Activated T-helper 1 cell treated with anti-CD3 and anti-CD28 coated beads, Interleukin-12 subunit alpha, Interleukin-12 subunit beta, Interleukin-2, Interleukin-4 antibody, amounts not matched to agents 30 ng/mL and 10 ng/mL and 1 ng/mL, durations not matched to agents 14 hours and 24 hours and 36 hours (primary cell): ENCODE results near the gene LRRC71. TPM values are rescaled to one million over a fixed set of nuclear protein-coding genes. Genes with fewer than 3 reads are reported as not detected.

Experiments used
- DNase-seq: peaks from one replicate; pipeline ENCODE4 v3.0.0; 2021; ENCODE audit warnings: low spot score
- H3K27ac Mint-ChIP-seq: one replicate; pipeline ENCODE4 v1.8.0; 2021; ENCODE audit warnings: mild to moderate bottlenecking, mixed read lengths
- H3K27me3 Mint-ChIP-seq: one replicate; pipeline ENCODE4 v1.8.0; 2022; ENCODE audit warnings: mild to moderate bottlenecking, moderate library complexity, mixed read lengths; ENCODE audit not compliant: insufficient read depth
- H3K36me3 Mint-ChIP-seq: one replicate; pipeline ENCODE4 v1.8.0; 2021; ENCODE audit warnings: low read depth, mixed read lengths
- H3K4me1 Mint-ChIP-seq: one replicate; pipeline ENCODE4 v1.8.0; 2021; ENCODE audit warnings: low read depth, mixed read lengths
- H3K4me3 Mint-ChIP-seq: one replicate; pipeline ENCODE4 v1.8.0; 2021; ENCODE audit warnings: mild to moderate bottlenecking, moderate library complexity, mixed read lengths
- H3K9me3 Mint-ChIP-seq: one replicate; pipeline ENCODE4 v1.8.0; 2021; ENCODE audit warnings: mixed read lengths
- intact Hi-C: fragments of 100-400 bp; cut with micrococcal nuclease; formaldehyde crosslinking; loops from one replicate; pipeline ENCODE4 v1.15.1; 2024
- total RNA-seq: library from RNA; stranded (reverse); gene quantifications from 2 replicates; pipeline ENCODE4 v1.2.3, GENCODE V29; 2022

The LRRC71 gene
- not detected in 2 replicates for total RNA-seq

DNA sequence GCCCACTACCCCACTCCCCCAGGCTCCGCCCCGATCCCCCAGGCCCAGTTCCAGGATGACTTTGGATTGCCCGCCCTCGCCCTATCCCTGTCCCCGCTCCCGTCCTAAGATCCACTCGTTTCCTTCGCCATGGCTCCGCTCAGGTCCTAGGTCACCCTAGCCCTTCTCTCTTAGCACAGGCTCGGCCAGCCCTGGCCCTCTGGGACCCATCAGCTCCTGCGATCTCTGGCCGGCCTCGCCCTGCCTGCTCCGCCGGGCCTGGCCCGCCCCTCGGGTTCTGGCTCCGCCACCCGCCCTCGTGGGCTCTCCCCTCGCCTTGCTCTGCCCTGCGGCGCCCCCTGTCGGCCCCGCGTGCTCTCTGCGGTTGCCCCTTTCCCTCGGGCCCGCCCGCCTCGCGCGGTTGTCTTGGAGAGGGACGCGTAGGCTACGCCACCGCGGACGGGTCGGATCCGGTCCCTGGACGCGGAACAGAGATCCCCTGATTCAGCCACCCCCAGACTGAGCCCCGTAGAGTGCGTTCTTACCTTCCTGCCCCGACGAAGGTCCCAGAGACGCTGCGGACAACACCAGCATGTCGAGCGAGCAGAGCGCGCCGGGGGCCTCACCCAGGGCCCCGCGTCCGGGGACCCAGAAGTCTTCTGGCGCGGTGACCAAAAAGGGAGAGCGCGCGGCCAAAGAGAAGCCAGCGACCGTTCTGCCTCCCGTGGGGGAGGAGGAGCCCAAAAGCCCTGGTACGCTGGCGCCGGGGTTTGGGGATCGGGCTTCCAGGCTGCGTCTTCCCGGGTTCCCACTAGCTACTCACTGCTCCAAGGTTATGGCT is at the start of gene LRRC71:
TSS of gene LRRC71 (plus strand) at position 400 of the 820 bp plus-strand sequence. CDS start at position 572, 172 bp downstream.
- H3K27ac Mint-ChIP-seq, result no peak within 1 kb of the TSS
- H3K4me1 Mint-ChIP-seq, result peaks cover 4% of the 10 kb centered on the region
- intact Hi-C loops, result loop anchor here (2.0 to 5.0 kb wide), 3 partner anchors 58 to 124 kb away; no protein-coding TSS in a partner anchor
- H3K4me3 Mint-ChIP-seq, result no peak within 1 kb of the TSS
- H3K27me3 Mint-ChIP-seq, result peaks cover 66% of the 10 kb centered on the region
- DNase-seq, result peak; percentile 64
- H3K9me3 Mint-ChIP-seq, result no peaks in the 10 kb centered on the region
- H3K36me3 Mint-ChIP-seq, result no peaks in the 10 kb centered on the region

DNA sequence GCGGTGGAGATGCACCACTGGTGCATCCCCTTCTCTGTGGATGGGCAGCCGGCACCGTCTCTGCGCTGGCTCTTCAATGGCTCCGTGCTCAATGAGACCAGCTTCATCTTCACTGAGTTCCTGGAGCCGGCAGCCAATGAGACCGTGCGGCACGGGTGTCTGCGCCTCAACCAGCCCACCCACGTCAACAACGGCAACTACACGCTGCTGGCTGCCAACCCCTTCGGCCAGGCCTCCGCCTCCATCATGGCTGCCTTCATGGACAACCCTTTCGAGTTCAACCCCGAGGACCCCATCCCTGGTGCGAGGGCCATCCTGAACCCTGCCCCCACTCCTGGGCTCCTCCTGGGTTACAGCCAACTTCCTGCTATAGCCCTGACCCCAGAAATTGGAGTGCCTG is 46.8 kb upstream of the LRRC71 start:
- Mint-ChIP-seq H3K36me3 (peaks cover 31% of the 10 kb centered on the region), H3K4me3 (no peak overlapping the region), H3K27ac (no peak overlapping the region), H3K27me3 (peaks cover 5% of the 10 kb centered on the region), H3K9me3 (no peaks in the 10 kb centered on the region), H3K4me1 (peaks cover 20% of the 10 kb centered on the region)
- no peak for DNase-seq
- intact Hi-C loops, result no loop called here

DNA sequence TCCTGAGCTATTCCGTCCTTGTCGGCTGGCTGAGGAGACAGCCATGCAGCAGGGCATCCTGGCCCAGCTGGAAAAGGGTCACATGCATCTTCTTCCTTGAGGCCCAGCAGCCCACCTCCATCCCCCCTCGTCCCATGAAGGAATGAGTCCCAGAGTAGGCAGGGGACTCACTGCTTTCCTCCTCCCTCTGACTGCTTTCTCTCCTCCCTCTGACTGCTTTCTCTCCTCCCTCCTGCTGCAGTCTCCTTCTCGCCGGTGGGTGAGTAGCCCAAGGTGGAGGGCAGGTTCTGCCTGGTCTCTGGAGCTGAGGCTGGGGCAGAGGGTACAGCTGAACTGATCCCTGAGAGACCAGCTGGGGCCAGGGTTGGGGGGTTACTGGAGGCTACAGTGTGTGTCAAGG is 46.3 kb upstream of the LRRC71 start:
- no peak for DNase-seq
- Mint-ChIP-seq H3K27me3 (peaks cover 5% of the 10 kb centered on the region), H3K4me3 (no peak overlapping the region), H3K36me3 (peaks cover 29% of the 10 kb centered on the region), H3K27ac (no peak overlapping the region), H3K9me3 (no peaks in the 10 kb centered on the region), H3K4me1 (peaks cover 16% of the 10 kb centered on the region)
- intact Hi-C loops, result no loop called here

DNA sequence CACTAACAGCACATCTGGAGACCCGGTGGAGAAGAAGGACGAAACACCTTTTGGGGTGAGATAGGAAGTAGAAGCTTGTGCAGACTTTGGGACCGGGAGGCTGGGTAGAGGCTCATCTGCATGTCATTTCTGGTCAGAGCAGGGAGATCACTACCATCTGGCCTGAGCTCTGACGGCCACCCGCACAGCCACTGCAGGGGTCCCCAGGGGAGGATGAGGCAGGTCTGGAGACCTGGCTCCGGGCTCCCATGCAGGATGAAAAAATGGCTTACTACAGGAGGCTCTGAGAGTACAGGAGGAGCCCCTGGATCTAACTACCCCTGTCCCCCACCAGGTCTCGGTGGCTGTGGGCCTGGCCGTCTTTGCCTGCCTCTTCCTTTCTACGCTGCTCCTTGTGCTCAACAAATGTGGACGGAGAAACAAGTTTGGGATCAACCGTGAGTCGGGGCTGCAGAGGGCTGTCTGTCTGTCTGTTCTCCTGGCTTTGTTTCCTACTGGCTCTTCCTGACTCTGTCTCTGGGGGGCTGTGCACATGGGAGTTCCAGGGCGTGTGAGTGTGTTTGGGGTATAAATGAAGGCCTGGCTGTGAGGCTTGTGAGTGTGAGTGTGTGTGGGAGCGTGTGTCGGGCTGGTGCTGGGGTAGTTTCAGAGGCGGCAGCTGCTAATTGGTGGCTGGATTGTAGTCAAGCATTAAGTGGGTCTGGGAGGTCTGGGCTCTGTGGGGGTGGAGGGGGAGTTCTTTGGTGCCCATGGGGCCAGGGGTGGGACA is 45.7 kb upstream of the LRRC71 start:
- H3K4me3 Mint-ChIP-seq, result no peak overlapping the region
- DNase-seq, result no peak
- peaks cover 24% of the 10 kb centered on the region for H3K36me3 Mint-ChIP-seq
- H3K27me3 Mint-ChIP-seq, result peaks cover 5% of the 10 kb centered on the region
- peaks cover 12% of the 10 kb centered on the region for H3K4me1 Mint-ChIP-seq
- H3K27ac Mint-ChIP-seq, result no peak overlapping the region
- no peaks in the 10 kb centered on the region for H3K9me3 Mint-ChIP-seq
- intact Hi-C loops, result no loop called here

DNA sequence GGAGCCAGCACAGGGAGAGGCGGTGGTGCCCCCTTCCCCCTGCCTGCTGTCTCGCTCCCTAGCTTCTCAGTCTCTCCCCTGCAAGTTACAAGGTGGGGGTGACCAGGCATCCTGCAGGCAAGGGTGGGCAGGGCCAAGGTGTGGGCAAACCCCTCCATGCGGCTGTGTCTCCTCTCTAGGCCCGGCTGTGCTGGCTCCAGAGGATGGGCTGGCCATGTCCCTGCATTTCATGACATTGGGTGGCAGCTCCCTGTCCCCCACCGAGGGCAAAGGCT is 45.2 kb upstream of the LRRC71 start:
- H3K4me1 Mint-ChIP-seq, result peaks cover 9% of the 10 kb centered on the region
- H3K9me3 Mint-ChIP-seq, result no peaks in the 10 kb centered on the region
- H3K4me3 Mint-ChIP-seq, result no peak overlapping the region
- intact Hi-C loops, result no loop called here
- H3K27ac Mint-ChIP-seq, result no peak overlapping the region
- H3K27me3 Mint-ChIP-seq, result peaks cover 3% of the 10 kb centered on the region
- H3K36me3 Mint-ChIP-seq, result peaks cover 21% of the 10 kb centered on the region
- no peak for DNase-seq

DNA sequence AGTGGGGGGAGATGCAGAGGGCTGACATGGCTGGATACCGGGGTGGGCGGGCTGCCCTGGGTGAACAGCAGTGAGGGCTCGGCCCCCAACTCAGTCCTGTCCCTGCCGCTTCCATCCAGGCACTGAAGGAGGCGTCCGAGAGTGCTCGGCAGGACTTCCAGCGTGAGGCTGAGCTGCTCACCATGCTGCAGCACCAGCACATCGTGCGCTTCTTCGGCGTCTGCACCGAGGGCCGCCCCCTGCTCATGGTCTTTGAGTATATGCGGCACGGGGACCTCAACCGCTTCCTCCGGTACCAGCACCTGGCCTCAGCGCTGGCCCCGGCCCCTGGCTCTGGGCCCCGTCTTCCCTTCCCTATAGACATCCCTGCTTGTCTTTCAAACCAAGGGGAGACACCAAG is 44.2 kb upstream of the LRRC71 start:
- intact Hi-C loops, result no loop called here
- DNase-seq, result no peak
- Mint-ChIP-seq H3K4me1 (no peaks in the 10 kb centered on the region), H3K36me3 (peaks cover 17% of the 10 kb centered on the region), H3K4me3 (no peak overlapping the region), H3K27ac (no peak overlapping the region), H3K9me3 (no peaks in the 10 kb centered on the region), H3K27me3 (peaks cover 4% of the 10 kb centered on the region)

DNA sequence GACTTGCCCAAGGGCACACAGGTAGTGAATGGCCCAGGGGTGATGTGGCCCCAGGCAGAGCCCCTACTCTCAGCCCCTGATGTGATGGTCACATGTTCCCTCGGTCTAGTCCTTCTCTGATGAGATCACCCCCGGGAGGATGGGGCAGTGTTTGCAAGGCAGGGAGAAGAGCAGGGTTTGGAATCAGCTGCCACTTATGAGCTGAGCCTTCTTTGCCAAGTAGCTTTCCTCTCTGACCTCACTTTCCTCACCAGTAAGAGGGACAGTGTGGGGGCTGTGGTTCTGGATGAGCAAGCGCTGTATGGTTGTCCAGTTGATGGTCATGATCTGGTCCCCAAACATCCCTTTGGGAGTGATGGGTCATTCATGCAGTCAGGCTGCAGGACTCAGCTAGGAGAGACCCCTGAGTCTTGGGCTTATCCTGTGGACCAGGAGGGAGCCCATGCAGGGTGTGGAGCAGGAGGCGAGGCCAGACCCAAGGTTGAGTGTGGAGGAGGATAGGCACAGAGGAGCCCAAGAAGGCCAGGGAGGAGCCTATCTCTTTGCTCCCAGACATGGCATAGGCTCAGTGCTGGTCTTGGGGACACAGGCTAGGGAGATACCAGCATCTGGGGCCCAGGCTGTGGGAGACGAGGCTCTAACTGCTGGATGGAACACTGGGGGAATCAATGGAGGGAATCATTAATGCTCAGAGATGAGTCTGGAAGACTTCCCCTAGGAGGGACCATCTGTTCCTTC is 42.8 kb upstream of the LRRC71 start:
- DNase-seq, result no peak
- Mint-ChIP-seq H3K36me3 (peaks cover 15% of the 10 kb centered on the region), H3K4me1 (no peaks in the 10 kb centered on the region), H3K27me3 (peaks cover 8% of the 10 kb centered on the region), H3K27ac (no peak overlapping the region), H3K4me3 (no peak overlapping the region), H3K9me3 (no peaks in the 10 kb centered on the region)
- intact Hi-C loops, result no loop called here

DNA sequence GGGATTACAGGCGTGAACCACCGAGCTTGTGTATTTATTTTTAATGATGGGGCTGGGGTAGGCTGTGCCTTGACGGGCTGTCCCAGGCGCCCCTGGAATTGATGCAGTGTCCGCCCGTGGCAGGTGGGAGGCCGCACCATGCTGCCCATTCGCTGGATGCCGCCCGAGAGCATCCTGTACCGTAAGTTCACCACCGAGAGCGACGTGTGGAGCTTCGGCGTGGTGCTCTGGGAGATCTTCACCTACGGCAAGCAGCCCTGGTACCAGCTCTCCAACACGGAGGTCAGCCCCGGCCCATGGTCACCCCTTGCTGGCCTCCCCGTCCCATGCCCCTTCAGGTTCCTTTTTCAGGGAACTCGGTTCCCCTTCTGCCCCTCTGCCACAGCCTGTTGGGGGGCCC is 40.6 kb upstream of the LRRC71 start:
- H3K4me1 Mint-ChIP-seq, result no peaks in the 10 kb centered on the region
- peaks cover 10% of the 10 kb centered on the region for H3K36me3 Mint-ChIP-seq
- DNase-seq, result no peak
- no peaks in the 10 kb centered on the region for H3K9me3 Mint-ChIP-seq
- no peak overlapping the region for H3K27ac Mint-ChIP-seq
- no peak overlapping the region for H3K4me3 Mint-ChIP-seq
- intact Hi-C loops, result no loop called here
- peaks cover 10% of the 10 kb centered on the region for H3K27me3 Mint-ChIP-seq

DNA sequence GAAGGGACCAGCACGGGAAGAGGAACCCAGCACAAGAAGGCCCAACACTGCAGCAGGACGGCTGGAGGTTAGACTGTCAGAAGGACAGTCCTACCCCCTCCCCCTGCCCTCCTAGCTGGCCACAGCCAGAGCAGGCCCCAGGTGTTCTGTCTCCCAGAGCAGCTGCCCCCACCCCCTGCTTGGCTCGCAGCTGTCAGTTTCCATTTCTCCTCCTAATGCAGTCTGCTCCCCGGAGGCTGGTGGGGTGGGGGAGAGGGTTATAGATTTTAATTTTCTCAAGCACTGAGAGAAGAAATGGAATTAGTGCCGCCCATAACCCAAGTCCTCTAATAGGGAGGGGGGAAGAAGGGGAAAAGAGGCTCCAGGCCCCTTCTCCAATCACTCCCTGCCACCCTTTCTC is 40.0 kb upstream of the LRRC71 start:
- Mint-ChIP-seq H3K9me3 (no peaks in the 10 kb centered on the region), H3K27ac (no peak overlapping the region), H3K4me3 (no peak overlapping the region), H3K4me1 (no peaks in the 10 kb centered on the region), H3K27me3 (peaks cover 10% of the 10 kb centered on the region), H3K36me3 (peaks cover 9% of the 10 kb centered on the region)
- intact Hi-C loops, result no loop called here
- no peak for DNase-seq

DNA sequence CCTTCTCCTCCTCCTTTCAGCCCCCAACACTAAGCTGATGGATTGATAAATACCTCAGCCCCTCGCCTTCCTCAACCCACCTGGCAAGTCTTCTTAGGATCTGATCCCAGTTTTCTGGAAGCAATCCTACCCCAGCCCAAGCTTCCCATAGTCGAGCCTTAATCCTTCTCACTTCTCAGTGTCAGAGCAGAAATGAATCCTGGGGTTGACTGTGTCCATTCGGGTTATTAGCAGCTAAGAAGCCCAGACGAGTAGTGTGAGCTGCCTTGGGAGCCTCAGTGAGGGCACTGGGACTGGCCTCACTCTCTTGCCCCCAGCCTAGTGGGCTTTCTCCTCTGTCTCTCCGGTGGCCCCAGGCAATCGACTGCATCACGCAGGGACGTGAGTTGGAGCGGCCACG is 39.3 kb upstream of the LRRC71 start:
- no peak for DNase-seq
- H3K9me3 Mint-ChIP-seq, result no peaks in the 10 kb centered on the region
- H3K4me3 Mint-ChIP-seq, result no peak overlapping the region
- no peaks in the 10 kb centered on the region for H3K4me1 Mint-ChIP-seq
- H3K27ac Mint-ChIP-seq, result no peak overlapping the region
- H3K27me3 Mint-ChIP-seq, result peaks cover 12% of the 10 kb centered on the region
- intact Hi-C loops, result no loop called here
- H3K36me3 Mint-ChIP-seq, result peaks cover 9% of the 10 kb centered on the region

DNA sequence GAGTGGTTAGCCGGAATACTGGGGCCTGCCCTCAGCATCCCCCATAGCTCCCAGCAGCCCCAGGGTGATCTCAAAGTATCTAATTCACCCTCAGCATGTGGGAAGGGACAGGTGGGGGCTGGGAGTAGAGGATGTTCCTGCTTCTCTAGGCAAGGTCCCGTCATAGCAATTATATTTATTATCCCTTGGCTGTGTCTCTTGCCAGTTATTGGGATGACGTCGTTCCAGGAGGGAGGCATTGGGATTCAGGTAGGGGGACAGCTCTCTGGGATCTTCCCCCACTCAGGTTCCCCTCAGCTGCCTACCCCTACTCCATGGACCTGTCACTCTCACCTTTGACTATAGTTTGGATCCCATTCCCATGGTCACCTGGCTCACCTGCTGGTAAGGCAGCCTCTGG is 38.8 kb upstream of the LRRC71 start:
- no peak for DNase-seq
- Mint-ChIP-seq H3K4me1 (no peaks in the 10 kb centered on the region), H3K9me3 (no peaks in the 10 kb centered on the region), H3K36me3 (peaks cover 6% of the 10 kb centered on the region), H3K4me3 (no peak overlapping the region), H3K27ac (no peak overlapping the region), H3K27me3 (peaks cover 16% of the 10 kb centered on the region)
- intact Hi-C loops, result no loop called here

DNA sequence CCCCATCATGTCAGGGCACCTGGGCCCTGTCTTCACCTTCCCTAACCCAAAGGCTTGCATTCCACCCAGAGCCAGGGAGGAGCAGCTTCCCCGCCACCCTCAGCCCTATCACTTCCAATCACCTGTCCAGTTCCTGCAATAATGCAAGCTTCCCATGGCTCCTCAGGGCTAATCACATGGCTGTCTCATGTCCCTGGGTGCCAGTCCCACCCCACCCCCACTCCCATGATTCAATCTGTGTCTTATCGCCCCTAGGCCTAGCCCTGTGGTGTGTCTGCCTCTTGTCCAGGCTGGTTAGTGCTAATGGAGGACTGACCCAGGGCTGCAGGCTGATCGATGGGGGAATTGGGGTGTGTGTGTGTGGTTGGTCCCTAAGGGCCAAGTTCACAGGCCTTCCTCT is 37.9 kb upstream of the LRRC71 start:
- Mint-ChIP-seq H3K9me3 (no peaks in the 10 kb centered on the region), H3K27me3 (peaks cover 18% of the 10 kb centered on the region), H3K4me3 (no peak overlapping the region), H3K27ac (no peak overlapping the region), H3K36me3 (peaks cover 6% of the 10 kb centered on the region), H3K4me1 (no peaks in the 10 kb centered on the region)
- DNase-seq, result no peak
- intact Hi-C loops, result no loop called here

DNA sequence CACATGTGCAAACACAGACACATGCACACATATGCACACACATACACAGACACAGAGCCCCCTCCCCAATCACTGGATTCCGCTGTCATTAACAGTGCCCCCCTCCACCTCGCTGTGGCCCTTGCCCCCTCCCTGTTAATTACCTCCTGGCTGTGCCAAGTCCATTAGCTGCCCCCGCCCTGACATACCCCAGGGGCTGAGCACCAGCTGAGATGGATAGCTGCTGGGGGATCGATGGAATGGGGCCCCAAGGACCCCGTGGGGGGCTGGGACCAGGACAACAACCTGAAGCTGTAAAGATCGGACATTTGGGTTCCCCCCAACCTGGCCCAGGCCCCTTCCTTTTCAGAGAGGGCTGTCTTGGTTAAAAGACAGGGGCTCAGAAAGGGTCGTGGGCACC is 36.5 kb upstream of the LRRC71 start:
- Mint-ChIP-seq H3K4me1 (no peaks in the 10 kb centered on the region), H3K4me3 (no peak overlapping the region), H3K27ac (no peak overlapping the region), H3K27me3 (peaks cover 21% of the 10 kb centered on the region), H3K9me3 (no peaks in the 10 kb centered on the region), H3K36me3 (peaks cover 8% of the 10 kb centered on the region)
- intact Hi-C loops, result no loop called here
- DNase-seq, result no peak
